GM19468 (cell line): ENCODE measurements around the gene SS18L1.
"Not testable (repeated sequence)": the region's sequence is repeated elsewhere in the genome, so short reads cannot be mapped to it uniquely, and the experiment has no call there.

Experiments used
- ATAC-seq: cut with Tn5 transposase; IDR thresholded peaks from one replicate; pipeline ENCODE4 v1.9.1; 2021; ENCODE audit warnings: mild to moderate bottlenecking, moderate library complexity, moderate number of reproducible peaks; ENCODE audit not compliant: unreplicated experiment; ENCODE audit errors: extremely low read depth

SS18L1 gene

GRCh38 chr20:62143081-62143956, at the start of gene SS18L1, which contains the start of gene PSMA7:
TSS of gene SS18L1 (plus strand) at chr20:62143769. CDS start at chr20:62143821, 52 bp downstream.
TSS of gene PSMA7 (minus strand) at chr20:62143394. CDS start at chr20:62143303, 91 bp downstream.
- ATAC-seq = peak; percentile 33

DNA sequence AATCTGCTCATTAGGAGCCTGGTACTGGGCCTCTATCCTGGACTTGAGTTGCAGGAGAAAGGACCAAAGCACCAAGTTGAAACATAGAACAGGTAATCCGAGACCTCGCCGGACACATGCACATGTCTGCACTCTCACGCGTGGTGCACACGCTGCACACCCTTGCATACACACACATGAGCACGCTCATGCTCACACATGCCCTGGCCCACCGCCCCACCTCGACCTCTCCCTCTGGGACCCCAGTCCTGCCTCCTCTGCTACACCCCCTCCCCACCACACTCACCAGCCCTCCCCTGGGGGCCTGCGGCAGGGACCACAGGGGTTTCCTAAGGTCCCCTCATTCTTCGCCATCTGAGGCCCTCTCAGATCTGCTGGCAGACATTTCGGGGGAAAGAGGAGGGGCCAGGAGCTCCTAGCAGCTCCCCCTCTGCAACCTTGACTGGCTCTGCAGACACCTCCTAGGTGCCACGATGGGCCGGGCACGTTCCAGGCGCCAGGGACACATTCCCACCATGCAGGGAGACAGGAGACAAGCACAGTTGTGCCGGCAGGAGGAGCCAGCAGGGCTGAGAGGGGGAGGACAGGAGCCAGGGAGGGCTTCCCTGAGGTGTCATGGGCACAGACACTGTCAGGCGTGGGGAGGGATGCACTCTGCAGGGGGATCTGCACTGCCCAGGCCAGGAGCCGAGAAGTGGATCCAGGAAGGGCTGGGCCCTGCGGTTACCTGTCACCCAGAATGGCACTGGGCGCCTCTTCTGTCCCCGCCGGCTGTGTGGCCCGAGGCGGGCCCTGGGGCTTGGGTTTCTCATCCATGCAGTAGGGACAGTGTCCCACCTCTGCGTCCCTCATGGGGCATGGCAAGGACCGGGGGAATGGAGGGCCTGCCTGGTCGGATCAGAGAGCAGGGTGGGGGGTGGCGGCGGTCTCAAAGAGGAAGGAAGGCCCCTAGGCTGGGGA, 46.9 kb upstream of the SS18L1 start:
- ATAC-seq = no peak

- no peak for ATAC-seq
Measured at GRCh38 chr20:62097881-62098407, 45.6 kb upstream of the SS18L1 start.

- no peak for ATAC-seq
Measured at GRCh38 chr20:62101078-62101477, 42.5 kb upstream of the SS18L1 start.

GRCh38 chr20:62103508-62104233, 39.9 kb upstream of the SS18L1 start:
- ATAC-seq = no peak

DNA sequence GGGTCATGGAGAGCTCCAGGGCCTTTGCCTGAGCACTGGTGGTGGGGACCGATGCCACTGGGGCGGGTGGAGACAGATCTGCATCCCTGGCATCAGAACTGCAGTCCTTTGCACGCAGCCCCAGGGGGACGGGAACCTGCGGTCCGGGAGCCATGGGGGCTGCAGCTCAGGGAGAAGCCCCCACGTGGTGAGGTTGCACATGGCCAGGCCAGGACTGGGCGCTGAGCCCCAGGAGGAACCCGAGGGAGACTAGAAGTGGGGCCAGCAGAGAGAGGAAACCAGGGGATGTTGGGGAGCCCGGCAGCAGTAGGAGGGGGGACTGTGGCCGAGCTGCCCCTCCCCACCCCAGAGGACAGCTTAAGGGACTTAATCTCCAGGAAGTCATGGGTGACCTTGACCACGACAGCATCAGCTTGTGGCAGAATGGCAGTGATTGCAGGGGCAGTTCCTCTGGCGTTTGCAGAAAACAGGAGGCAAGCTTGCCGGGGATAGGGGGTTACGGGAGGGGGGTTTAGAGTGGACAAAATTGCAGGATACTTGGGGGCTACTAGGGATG, 39.3 kb upstream of the SS18L1 start:
- ATAC-seq = no peak

- ATAC-seq = no peak
Measured at GRCh38 chr20:62104791-62105345, 38.7 kb upstream of the SS18L1 start.

- no peak for ATAC-seq
Measured at GRCh38 chr20:62105592-62105991, 38.0 kb upstream of the SS18L1 start.

DNA sequence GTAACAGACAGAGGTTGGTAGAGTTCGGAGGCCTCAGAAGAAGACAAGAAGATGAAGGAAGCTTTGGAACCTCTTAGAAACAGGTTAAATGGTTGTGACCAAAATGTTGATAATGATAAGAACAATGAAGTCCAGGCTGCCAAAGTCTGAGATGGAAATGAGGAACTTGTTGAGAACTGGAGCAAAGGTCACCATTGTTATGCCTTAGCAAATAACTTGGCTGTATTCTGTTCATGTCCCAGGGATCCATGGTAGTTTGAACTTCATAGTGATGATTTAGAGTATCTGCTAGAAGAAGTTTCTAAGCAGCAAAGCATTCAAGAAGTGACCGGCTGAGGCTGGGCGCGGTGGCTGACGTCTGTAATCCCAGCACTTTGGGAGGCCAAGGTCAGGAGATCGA, 32.4 kb upstream of the SS18L1 start:
- no peak for ATAC-seq

DNA sequence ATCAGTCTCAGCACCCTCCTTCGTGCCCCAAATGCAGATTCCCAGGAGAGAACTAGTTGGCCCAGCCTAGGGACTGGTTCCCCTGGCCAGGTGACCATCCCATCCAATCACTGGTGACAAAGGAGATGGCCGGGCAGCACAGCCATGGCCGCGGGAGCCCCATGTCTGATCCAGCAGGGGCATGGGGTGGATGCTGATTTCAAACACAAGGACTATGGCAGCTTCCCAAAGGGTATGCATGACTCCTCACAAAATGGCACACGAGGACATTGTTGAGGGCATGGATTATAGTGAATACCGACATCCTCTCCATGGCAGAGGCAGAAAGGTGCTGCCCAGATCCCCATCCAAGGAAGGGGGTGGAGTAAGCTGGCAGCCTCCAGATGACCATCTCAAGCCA, 31.2 kb upstream of the SS18L1 start:
- ATAC-seq = no peak

DNA sequence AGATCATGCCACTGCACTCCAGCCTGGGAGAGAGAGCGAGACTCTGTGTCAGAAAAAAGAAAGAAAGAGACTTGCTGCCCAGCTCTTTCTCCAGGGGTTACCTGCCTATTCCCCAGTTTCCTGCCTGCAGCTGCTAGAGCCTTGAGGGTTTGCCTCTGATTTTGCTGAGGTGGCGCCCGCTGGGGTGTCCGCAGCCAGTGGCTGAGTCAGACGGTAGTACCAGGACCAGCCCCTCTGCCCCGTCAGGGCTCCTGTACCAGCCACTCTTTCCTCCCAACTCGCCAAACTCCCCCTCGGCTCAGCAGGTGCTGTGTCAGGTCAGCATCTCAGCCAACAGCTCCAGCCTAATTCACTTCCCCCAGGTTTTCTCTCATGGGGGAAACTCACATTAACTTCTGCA, 28.7 kb upstream of the SS18L1 start:
- ATAC-seq = no peak

DNA sequence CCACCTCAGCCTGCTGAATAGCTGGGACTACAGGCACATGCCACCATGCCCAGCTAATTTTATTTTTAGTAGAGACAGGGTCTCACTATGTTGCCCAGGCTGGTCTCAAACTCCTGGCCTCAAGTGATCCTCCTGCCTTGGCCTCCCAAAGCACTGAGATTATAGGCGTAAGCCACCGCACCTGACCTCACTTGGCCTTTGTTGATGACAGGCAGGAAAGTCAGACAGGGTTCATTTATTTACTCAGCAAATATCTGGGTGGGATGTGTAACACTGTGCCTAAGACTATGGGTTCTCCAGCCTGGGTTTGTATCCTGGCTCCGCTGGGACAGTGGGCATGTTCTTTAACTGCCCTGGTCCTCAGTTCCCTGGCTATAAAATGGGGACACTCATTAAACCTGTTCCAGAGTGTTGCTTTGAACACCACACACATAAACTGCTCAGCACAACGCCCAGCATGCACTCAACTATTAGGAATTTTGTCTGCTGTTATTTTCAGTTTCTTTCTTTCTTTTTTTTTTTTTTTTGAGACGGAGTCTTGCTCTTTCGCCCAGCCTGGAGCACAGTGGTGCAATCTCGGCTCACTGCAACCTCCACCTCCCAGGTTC, 27.7 kb upstream of the SS18L1 start:
- ATAC-seq = not testable (repeated sequence)

- ATAC-seq = no peak
Measured at GRCh38 chr20:62116558-62117361, 26.8 kb upstream of the SS18L1 start.

DNA sequence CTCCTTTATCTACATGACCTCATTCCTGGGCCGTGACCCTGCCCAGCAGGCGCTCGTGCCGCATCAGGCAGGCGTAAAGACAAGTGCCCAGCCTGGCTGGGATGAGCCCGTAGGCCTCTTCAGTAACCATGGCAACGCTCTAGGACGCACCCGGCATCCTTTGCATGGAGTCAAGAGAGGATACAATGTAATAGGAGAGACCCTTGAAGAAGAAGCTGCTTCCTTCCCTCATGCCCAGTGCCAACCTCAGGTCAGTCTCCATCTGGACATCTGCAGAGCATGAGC, 26.3 kb upstream of the SS18L1 start:
- ATAC-seq = no peak

GRCh38 chr20:62117658-62118057, 25.9 kb upstream of the SS18L1 start:
- ATAC-seq = no peak

- no peak for ATAC-seq
Measured at GRCh38 chr20:62118113-62119043, 25.2 kb upstream of the SS18L1 start.

DNA sequence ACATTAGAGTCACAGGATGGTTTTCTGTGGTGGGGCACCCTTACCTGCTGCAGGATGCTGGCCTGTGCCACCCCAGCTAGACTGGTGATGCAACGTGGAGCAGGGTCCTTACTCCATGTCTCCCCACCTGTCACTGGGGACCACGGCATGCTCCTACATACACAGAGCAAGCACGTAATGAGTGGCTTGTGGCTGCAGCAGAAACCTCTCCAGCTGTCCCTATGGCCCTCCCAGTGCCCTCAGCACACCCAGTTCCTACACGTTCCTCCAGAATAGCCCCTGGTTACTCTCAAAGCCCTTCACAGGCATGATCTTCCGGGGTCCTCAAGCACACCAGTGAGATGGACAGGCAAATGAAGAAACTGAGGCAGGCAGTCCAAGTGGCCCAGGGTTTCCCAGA, 24.5 kb upstream of the SS18L1 start:
- ATAC-seq = no peak
